PFSK-1 (cell line): ENCODE measurements around the gene CAPG.

Experiments used
- FOXP2 ChIP-seq: optimal IDR thresholded peaks from 2 replicates; pipeline ENCODE3; 2011; ENCODE audit warnings: borderline replicate concordance, control low read depth, inconsistent platforms; ENCODE audit not compliant: insufficient read depth; ENCODE audit errors: extremely low read length, extremely low read depth
- POLR2AphosphoS5 ChIP-seq: IDR thresholded peaks from 2 replicates; pipeline ENCODE4 v1.6.1; 2012; ENCODE audit warnings: low read depth, mild to moderate bottlenecking, control low read depth, low read length, moderate library complexity

- TF ChIP-seq POLR2AphosphoS5 (no peak), FOXP2 (no peak)
These were observed 30.1 kb downstream of the CAPG start for GRCh38 chr2:85380048-85380447.
